ENCODE data around the gene NCS1. TPM values are rescaled to one million over a fixed set of nuclear protein-coding genes. Genes with fewer than 3 reads are reported as not detected.

Gene NCS1
- total RNA-seq, 1 experiment from 2014 or later = 68.7 TPM

GRCh38 chr9:130213911-130214761 lies 41.9 kb downstream of the NCS1 start:
- H2AFZ ChIP-seq (ENCODE audit: low read depth, low read length, poor library complexity, severe bottlenecking) = no peak overlapping the region
- no peaks in the 10 kb centered on the region for H3K9me3 ChIP-seq (ENCODE audit: control insufficient read depth in 1 of 2, insufficient read depth in 1 of 2, low read depth in 1 of 2, low read length in 2 of 2)
- H3K36me3 ChIP-seq (ENCODE audit: control insufficient read depth in 1 of 2, insufficient read depth in 2 of 2, low read length in 2 of 2) = peaks cover 2 to 7% of the 10 kb centered on the region in 2 experiments; a peak in 3 of 4 replicates
- BruUV-seq (replicated peaks) = no TSS peak
- H3K4me2 ChIP-seq (ENCODE audit: low read length) = no peak overlapping the region
- intact Hi-C loops (cut with micrococcal nuclease) = no loop called here
- H3K9me2 ChIP-seq (ENCODE audit: insufficient read depth) = no peaks in the 10 kb centered on the region
- ChIA-PET CTCF (no interaction called here), RAD21 (ENCODE audit: low non-redundant PET in 1 of 2, low total read pairs in 2 of 2, uncharacterized antibody in 2 of 2, unreplicated experiment in 2 of 2) (no interaction called here), POLR2A (no interaction called here)
- H3K4me3 ChIP-seq (replicated peaks in 1 of 2; ENCODE audit: low read depth in 1 of 2, low read length in 2 of 2) = no peak overlapping the region
- no peak for TF ChIP-seq RAD21 (IDR thresholded peaks at IDR 0.05; ENCODE audit: low read depth)
- no peak for TF ChIP-seq EGR1 (IDR thresholded peaks at IDR 0.05; ENCODE audit: low read depth)
- TF ChIP-seq FOSL1 (IDR thresholded peaks at IDR 0.05; ENCODE audit: low read depth) = no peak
- no peak for TF ChIP-seq EZH2 (IDR thresholded peaks at IDR 0.05)
- no peak for TF ChIP-seq ZFX (IDR thresholded peaks at IDR 0.05)
- no peak for TF ChIP-seq MAX (IDR thresholded peaks at IDR 0.05)
- no peak for TF ChIP-seq SRF (IDR thresholded peaks at IDR 0.05; ENCODE audit: low read depth)
- TF ChIP-seq CEBPB (IDR thresholded peaks at IDR 0.05; ENCODE audit: low read depth) = no peak
- no peak for TF ChIP-seq POLR2AphosphoS5 (IDR thresholded peaks at IDR 0.05; ENCODE audit: low read depth, low read length)
- TF ChIP-seq EZH2phosphoT487 (IDR thresholded peaks at IDR 0.05; ENCODE audit: borderline replicate concordance) = no peak
- no peak for TF ChIP-seq SP1 (IDR thresholded peaks at IDR 0.05; ENCODE audit: low read depth)
- no peak for TF ChIP-seq JUND (IDR thresholded peaks at IDR 0.05)
- no peak for TF ChIP-seq TCF7L2 (IDR thresholded peaks at IDR 0.05; ENCODE audit: borderline replicate concordance, extremely low read depth, insufficient read depth, insufficient read length)
- DNase-seq (ENCODE audit: low read depth, low spot score) (no peak), ATAC-seq (no peak)
- H3K4me1 ChIP-seq (ENCODE audit: control insufficient read depth in 1 of 2, insufficient read depth in 2 of 2, low read length in 2 of 2) = 0 out of 4 replicates have a peak, but pooled peaks cover 0 to 3% of the 10 kb centered on the region in 2 experiments
- peaks cover 20% of the 10 kb centered on the region; the same call in 1 of the 2 replicates for H3K79me2 ChIP-seq (ENCODE audit: insufficient read depth, low read length)
- no peaks in the 10 kb centered on the region for H4K20me1 ChIP-seq (ENCODE audit: insufficient read depth)
- H3K9ac ChIP-seq (ENCODE audit: low read length) = no peak overlapping the region
- H3K27ac ChIP-seq (ENCODE audit: low read depth, low read length) = no peak overlapping the region; the same call in 1 of the 2 replicates
- no peaks in the 10 kb centered on the region for H3K27me3 ChIP-seq (ENCODE audit: insufficient read depth, low read length)
